ENCODE measurements around the gene FOXP1. TPM values are rescaled to one million over a fixed set of nuclear protein-coding genes. Genes with fewer than 3 reads are reported as not detected.

FOXP1 gene
- polyA plus RNA-seq, 1 donor (not counting 4 experiments of a cell fraction or from before 2014, with no cell fraction given) = 14.6 TPM

DNA sequence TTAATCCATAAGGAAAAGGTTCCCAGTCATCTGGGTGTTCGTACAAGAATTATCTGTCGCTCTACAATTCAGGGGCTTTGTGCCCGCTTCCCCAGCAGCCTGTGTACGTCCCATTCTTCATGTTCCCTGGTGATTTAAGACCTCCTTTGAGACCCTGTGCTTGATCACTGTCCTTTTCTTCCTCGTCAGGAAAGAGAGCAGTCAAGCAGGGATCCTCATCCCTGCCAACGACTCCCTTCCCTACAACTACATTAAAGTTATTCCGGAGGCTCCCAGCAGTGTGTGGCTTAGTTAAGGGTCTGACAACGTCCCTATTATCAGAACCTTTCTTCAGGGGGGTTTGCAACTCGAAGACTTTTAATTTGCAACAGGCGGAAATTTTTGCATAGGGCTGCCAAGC, 175.7 kb downstream of the FOXP1 start:
- Histone ChIP-seq H3K27ac (ENCODE audit: control insufficient read depth, insufficient read depth, low read length) (no peak overlapping the region), H3K4me2 (ENCODE audit: control insufficient read depth, extremely low read depth, insufficient read depth, low read depth, low read length) (no peak overlapping the region), H3K36me3 (ENCODE audit: control insufficient read depth in 2 of 2, extremely low read depth in 1 of 2, insufficient read depth in 2 of 2, low read length in 2 of 2) (no peaks in the 10 kb centered on the region), H3K79me2 (ENCODE audit: control insufficient read depth, insufficient read depth, low read length) (no peaks in the 10 kb centered on the region), H3K4me1 (ENCODE audit: control insufficient read depth, extremely low read depth, insufficient read depth, low read length) (no peaks in the 10 kb centered on the region), H3K4me3 (ENCODE audit: control insufficient read depth in 2 of 3, extremely low read depth in 1 of 3, insufficient read depth in 2 of 3, low read depth in 1 of 3, low read length in 3 of 3) (no peak overlapping the region), H2AFZ (ENCODE audit: control insufficient read depth, low read length) (no peak overlapping the region), H4K20me1 (ENCODE audit: control insufficient read depth, extremely low read depth, insufficient read depth, low read length) (no peaks in the 10 kb centered on the region), H3K27me3 (ENCODE audit: control insufficient read depth, extremely low read depth, insufficient read depth, low read length) (no peaks in the 10 kb centered on the region), H3K9ac (ENCODE audit: control insufficient read depth, extremely low read depth, insufficient read depth, low read length) (no peak overlapping the region), H3K9me1 (ENCODE audit: control insufficient read depth, extremely low read depth, insufficient read depth, low read length) (no peaks in the 10 kb centered on the region), H3K9me3 (ENCODE audit: control insufficient read depth, low read depth, low read length) (no peaks in the 10 kb centered on the region)
- DNase-seq (ENCODE audit: low read depth, low spot score) (no peak), FAIRE-seq (no peak)
- dilution Hi-C loops (cut with MboI; ENCODE audit: extremely low pct_ligation_motif_present, low sequenced_read_pairs) = no loop called here
- no peak for TF ChIP-seq EZH2 (IDR thresholded peaks at IDR 0.05; ENCODE audit: low read length)
- TF ChIP-seq, protein P1, sequence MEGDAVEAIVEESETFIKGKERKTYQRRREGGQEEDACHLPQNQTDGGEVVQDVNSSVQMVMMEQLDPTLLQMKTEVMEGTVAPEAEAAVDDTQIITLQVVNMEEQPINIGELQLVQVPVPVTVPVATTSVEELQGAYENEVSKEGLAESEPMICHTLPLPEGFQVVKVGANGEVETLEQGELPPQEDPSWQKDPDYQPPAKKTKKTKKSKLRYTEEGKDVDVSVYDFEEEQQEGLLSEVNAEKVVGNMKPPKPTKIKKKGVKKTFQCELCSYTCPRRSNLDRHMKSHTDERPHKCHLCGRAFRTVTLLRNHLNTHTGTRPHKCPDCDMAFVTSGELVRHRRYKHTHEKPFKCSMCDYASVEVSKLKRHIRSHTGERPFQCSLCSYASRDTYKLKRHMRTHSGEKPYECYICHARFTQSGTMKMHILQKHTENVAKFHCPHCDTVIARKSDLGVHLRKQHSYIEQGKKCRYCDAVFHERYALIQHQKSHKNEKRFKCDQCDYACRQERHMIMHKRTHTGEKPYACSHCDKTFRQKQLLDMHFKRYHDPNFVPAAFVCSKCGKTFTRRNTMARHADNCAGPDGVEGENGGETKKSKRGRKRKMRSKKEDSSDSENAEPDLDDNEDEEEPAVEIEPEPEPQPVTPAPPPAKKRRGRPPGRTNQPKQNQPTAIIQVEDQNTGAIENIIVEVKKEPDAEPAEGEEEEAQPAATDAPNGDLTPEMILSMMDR (optimal IDR thresholded peaks at IDR 0.05 in 1 of 3, IDR thresholded peaks at IDR 0.05 in 1 of 3, conservative IDR thresholded peaks at IDR 0.05 in 1 of 3; ENCODE audit: extremely low read depth in 1 of 3, insufficient read depth in 2 of 3, low read length in 3 of 3) = no peak

DNA sequence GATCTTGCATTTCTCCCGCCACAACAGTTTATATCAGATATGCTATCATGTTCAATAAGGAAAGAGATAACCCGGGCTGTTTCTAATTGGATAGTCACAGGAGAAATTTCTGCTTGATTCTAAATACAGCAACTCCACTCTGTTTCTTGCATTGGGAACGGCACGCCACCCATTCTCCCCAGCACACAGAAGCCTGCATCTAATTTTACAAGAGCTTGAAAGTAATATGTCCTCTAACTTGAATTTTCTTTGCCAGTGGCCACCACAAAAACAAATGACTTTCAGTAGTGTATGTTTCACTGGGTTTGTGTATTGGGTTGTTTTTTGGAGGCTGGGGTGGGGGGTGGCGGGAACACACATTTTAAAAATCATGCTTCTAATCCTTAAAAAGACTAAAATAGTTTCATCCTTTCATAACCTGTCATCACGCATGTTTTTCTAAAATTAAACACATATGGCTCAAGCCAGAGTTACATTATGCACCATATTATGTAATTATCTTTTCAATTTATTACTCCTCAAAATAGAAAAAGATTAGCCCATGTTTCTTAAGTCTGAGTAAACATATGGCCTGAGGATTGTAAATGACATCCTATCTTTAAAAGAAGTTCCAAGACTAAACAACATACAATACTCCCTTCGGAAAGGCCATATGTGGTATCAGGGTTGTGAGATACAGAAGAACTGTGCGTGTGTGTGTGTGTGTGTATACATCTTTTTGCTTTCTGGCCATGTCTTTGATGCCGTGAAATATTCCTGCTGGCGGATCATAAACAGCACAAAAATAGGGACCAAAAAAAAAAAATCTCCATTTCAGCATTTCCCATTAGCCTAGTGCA, 176.3 kb downstream of the FOXP1 start:
- H3K9me3 ChIP-seq (ENCODE audit: control insufficient read depth, low read depth, low read length) = no peaks in the 10 kb centered on the region
- no peaks in the 10 kb centered on the region for H3K9me1 ChIP-seq (ENCODE audit: control insufficient read depth, extremely low read depth, insufficient read depth, low read length)
- no peaks in the 10 kb centered on the region for H4K20me1 ChIP-seq (ENCODE audit: control insufficient read depth, extremely low read depth, insufficient read depth, low read length)
- H3K36me3 ChIP-seq (ENCODE audit: control insufficient read depth in 2 of 2, extremely low read depth in 1 of 2, insufficient read depth in 2 of 2, low read length in 2 of 2) = no peaks in the 10 kb centered on the region
- H3K4me3 ChIP-seq (ENCODE audit: control insufficient read depth in 2 of 3, extremely low read depth in 1 of 3, insufficient read depth in 2 of 3, low read depth in 1 of 3, low read length in 3 of 3) = no peak overlapping the region
- DNase-seq (ENCODE audit: low read depth, low spot score) (no peak), FAIRE-seq (no peak)
- dilution Hi-C loops (cut with MboI; ENCODE audit: extremely low pct_ligation_motif_present, low sequenced_read_pairs) = no loop called here
- H3K27ac ChIP-seq (ENCODE audit: control insufficient read depth, insufficient read depth, low read length) = no peak overlapping the region
- H3K79me2 ChIP-seq (ENCODE audit: control insufficient read depth, insufficient read depth, low read length) = no peaks in the 10 kb centered on the region
- H2AFZ ChIP-seq (ENCODE audit: control insufficient read depth, low read length) = no peak overlapping the region
- H3K4me2 ChIP-seq (ENCODE audit: control insufficient read depth, extremely low read depth, insufficient read depth, low read depth, low read length) = no peak overlapping the region
- H3K27me3 ChIP-seq (ENCODE audit: control insufficient read depth, extremely low read depth, insufficient read depth, low read length) = no peaks in the 10 kb centered on the region
- no peak for TF ChIP-seq EZH2 (IDR thresholded peaks at IDR 0.05; ENCODE audit: low read length)
- TF ChIP-seq, protein P1 (optimal IDR thresholded peaks at IDR 0.05 in 1 of 3, IDR thresholded peaks at IDR 0.05 in 1 of 3, conservative IDR thresholded peaks at IDR 0.05 in 1 of 3; ENCODE audit: extremely low read depth in 1 of 3, insufficient read depth in 2 of 3, low read length in 3 of 3) = no peak
- H3K4me1 ChIP-seq (ENCODE audit: control insufficient read depth, extremely low read depth, insufficient read depth, low read length) = no peaks in the 10 kb centered on the region
- H3K9ac ChIP-seq (ENCODE audit: control insufficient read depth, extremely low read depth, insufficient read depth, low read length) = no peak overlapping the region

Data from keratinocyte (primary cell).